Fibroblast of upper back skin (primary cell): ENCODE results near the gene EDNRB.
"Not testable (repeated sequence)": the region's sequence is repeated elsewhere in the genome, so short reads cannot be mapped to it uniquely, and the experiment has no call there.

Experiments used
- DNase-seq: peaks from one replicate; pipeline ENCODE4 v3.0.0-alpha.2; 2013

The EDNRB gene

DNA sequence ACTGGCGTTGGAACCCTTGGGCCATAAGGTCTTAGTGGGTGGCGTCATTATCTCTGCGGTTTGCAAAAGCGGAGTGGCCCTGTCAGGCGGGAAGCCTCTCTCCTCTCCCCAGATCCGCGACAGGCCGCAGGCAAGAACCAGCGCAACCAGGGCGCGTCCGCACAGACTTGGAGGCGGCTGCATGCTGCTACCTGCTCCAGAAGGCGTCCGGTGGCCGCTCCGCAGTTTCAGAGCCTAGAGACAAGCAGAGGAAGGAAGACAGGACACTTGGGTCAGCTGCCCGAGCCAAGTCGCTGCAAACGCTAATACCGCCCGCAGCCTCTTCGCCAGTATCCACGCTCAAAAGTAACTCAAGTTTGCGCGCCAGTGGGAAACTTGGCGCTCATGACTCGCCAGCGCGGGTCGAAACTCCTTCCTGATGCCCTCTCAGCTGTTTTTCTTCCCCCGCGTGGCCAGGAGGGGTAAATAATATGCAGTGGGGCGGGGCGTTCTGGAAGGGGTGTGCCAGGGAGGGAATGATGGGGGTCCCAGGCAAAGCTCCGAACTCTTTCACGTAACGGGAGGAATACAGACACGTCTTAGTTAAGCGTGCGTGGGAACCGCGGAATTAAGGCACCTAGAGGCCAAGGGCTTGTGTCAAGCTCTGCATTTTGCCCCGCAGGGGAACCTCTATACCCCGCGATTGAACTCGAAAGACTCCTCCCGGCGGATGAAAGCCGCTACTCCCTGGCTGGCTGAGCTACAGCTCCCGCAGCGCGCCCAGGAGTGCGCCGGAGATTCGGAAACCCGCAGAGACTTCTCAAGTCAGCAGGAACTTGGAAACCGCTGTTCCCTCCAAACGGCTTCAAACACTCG, at the start of gene EDNRB:
Gene EDNRB (minus strand): TSS at position 441 of the 855 bp plus-strand sequence. CDS start 258 bp downstream, at position 183.
- peak; percentile 14 for DNase-seq

DNA sequence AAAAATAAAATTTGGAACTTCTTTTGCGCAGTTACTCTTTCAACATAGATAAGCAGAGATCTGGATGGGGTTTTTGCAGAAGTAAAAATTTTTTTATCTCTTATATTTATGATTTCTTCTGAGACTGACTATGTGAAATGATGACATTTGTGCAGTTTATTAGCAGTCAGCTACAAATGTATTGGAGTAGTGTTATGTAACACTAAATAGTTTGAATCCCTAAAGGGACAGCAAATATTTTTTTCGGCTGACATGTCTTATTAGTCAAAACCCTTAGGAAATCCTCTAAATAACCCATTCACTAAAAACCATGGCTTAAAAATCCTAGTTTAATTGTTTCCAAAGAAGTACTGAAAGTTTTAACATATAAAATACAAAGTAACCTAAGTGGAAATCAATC, 48.0 kb upstream of the EDNRB start:
- no peak for DNase-seq

DNA sequence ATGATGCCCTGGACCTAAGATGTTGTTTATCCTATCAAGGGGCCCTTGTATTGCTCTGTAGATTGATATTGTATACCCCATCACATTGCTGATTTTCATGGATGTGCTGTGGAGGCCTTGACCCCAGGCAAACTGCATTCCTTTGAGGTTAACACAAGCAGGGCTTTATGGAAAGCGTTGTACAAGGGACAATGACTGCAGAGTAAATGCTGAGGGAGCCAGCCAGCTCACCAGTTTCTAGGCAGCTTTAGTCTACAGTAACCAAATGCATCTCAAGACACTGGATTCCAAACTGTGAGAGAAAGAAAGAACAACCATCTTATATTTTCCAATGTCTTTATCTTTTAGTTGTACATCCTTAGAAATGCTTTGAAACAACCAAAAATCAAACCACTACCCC, 34.1 kb upstream of the EDNRB start:
- DNase-seq = no peak

DNA sequence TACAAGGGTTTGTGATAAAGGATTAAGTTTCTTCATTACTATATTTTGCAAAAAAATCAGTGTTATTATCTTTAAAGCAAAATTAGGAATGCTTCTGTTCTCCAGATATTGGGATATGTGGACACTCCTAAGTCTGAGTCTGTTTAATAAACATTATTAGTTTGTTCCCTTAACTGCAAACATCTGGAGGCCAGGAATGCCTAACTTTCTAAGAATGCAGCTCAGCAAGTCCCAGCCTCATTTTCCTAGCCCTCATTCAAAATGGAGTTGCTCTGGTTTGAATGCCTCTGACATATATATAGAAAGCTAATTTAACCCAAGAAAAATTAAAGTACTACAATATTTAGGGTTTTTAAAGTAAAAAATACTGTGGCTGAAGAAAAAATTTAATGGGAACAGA, 33.6 kb upstream of the EDNRB start:
- no peak for DNase-seq

DNA sequence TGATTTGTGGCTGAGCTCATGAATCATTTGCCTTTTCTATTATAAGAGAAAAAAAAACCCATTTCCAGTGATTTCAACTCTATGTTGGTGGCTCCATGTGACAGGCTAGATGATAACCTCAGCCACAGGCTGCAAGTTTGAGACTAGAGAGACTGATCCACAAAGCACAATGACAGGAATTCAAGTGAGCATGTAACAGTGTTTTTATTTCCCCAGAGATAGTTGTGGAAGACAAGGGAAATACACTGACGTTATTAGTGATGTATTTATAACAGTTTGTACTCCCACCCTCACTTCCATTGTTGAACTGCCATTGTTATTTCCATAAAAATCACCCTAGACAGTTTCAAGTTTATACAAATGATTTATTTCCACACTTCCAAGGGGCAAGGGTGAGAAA, 27.9 kb upstream of the EDNRB start:
- no peak for DNase-seq

DNA sequence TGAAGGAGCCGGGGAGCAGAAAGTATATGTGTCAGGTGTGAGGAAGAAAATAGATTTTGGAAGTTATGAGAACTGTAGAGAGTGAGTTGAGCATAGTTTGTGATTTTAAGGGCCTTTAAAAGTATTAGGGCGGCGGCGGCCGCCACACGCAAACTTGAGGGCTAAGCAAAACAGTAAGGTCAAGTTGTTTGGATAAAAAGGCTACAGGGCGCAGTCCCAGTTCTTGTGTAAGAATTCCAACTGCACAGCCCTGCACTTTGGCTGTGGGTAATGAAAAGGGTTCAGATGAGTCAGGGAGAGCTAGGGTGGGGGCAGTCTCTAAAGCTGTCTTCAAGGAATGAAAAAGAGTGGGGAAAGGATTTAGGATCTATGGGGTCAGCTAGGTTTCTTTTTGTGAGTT, 16.4 kb upstream of the EDNRB start:
- DNase-seq = not testable (repeated sequence)

DNA sequence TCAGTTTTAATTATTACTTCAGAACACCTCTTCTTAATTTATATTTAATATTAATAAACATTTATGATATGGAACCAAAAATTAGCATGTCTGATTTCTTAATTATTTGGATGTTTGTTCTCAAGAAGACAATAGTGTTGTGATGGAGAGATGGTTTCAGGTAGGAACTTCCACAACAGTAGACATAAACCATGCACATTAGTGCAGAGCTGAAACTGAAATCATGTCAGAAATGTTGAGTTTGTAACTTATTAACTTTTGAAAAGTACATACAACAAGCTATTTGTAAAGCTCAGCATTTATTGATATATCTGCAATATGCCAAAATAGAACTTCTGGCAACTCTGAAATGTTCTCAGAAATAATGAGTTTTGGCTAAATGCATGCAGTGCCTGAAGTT, 11.8 kb upstream of the EDNRB start:
- DNase-seq = no peak

DNA sequence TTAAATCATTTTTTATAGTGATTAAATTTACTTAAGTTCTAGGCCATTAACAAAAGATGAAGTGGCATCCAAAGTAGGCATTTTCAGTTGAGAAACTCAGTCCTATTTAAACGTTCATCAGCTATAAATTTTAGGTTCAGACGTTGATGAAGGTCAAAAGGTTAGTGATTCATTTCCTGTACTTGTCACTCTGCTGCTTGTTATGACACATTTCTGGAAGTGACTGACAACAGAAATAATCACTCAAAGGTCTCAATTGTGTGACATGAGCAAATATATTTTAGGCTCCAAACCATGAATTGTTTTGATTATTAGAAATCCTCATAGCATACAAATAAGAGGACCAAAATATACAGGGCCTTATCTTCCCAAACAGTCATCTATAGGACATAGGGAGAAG, 10.3 kb upstream of the EDNRB start:
- no peak for DNase-seq

DNA sequence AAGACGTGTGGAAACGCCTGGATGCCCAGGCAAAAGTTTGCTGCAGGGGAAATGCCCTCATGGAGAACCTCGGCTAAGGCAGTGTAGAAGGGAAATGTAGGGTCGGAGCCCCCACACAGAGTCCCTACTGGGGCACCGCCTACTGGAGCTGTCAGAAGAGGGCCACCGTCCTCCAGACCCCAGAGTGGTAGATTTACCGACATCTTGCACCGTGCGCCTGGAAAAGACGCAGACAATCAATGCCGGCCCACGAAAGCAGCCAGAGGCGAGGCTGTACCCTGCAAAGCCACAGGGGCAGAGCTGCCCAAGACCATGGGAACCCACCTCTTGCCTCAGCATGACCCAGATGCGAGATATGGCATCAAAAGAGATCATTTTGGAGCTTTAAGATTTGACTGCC, 7.0 kb upstream of the EDNRB start:
- no peak for DNase-seq

DNA sequence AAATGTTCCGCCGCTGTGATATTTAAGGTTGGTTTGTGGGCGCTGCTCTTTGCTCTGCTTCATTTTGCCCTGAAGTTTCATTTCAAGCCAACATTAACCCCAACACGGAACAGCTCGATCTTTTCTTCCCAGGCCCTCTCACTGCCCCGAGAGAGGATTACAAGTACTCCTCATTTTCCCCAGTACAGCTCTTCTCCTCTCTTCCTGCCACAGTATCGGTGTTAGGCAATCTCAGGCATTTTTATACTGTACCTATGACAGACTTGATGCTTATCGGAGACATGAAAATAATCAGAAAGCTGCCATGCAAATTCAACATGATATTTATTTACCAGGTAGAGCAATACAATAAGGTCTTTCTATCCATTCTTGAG, 1.3 kb upstream of the EDNRB start:
- DNase-seq = no peak

DNA sequence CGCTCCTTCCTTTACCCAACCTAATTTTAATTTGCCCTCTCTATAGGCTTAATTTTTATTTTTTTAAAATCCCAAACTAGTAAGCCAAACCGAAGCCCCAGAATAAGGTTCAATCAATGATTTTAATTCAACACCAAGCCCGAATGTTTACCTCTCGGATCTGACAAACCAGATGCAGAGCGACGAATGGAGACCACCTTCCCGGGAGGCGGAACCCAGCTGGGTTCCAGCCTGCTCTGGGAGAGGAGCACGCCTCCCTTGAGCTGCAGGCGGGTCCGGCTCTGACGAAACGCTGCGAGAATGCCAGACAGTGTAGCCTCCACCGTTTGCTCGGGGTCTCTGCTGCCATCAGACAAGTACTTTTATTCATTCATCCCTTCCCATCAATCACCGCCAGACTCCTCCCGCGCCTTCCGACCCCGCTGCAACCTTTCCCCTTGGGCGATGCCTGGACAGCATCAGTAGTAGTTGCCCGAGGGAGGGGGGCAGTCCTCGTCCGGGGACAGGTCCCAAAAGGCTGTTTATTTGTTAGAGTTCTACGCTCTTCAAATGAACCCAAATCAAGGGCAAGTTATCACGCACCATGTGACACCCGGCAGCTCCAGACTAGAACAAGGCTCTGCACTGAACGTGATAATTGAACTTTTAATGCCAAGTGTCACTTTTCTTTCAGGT, 752 bp upstream of the EDNRB start:
- DNase-seq = peak; percentile 23

DNA sequence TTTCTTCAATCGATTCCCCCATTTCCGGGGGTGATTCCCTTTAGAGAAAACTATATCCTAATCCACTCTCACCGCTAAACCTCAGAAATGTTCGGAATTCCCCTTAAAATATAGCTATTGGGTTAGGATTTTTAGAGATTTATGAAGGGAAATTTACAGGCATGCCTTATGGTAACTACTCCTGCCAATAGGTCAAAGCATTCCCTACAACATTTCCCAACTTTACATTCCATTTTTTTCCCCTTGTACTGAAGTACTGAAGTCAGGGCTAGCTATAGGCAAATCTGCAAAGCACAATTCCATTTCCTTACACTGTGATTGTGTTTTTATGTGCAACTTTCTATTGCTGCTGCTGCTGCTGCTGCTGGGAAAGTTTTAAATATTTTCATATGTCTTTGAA, 2.1 kb downstream of the EDNRB start:
- peak; percentile 31 for DNase-seq

DNA sequence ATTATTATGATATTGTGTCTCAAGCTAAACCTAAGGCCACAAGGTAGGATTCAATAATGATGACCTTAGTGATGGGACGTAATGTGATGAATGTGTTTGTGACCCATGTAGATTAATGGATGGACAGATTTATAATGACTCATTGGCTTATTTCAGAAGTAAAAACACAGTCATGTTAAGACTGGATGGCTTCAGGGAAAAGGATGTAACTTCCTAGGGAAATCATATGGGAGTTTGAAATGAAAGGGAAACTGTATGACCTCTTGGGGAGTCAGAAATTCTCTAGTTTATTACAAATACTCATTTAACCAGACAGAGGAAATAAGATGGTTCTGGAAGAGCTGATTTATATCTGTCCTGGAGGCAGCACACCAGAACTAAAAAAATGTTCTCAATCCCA, 2.9 kb downstream of the EDNRB start:
- no peak for DNase-seq

DNA sequence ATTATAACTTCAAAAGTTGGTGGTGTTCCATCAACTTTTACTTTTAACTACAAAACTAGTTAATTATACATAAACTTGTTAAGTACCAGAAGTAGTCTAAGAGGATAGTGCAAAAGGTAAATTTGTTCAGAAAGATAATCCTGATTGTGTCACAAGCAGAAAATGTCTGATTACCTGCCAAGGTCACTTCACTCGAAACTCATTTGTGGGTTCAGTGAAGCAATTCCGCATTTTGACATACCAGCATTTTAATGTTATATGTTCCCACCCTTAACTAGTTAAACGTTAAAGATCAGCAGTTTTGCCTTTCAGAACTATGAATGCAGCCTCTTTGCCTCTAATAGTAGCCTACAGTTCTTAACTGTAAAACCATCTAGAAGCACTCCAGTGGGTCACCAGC, 5.6 kb downstream of the EDNRB start:
- no peak for DNase-seq

DNA sequence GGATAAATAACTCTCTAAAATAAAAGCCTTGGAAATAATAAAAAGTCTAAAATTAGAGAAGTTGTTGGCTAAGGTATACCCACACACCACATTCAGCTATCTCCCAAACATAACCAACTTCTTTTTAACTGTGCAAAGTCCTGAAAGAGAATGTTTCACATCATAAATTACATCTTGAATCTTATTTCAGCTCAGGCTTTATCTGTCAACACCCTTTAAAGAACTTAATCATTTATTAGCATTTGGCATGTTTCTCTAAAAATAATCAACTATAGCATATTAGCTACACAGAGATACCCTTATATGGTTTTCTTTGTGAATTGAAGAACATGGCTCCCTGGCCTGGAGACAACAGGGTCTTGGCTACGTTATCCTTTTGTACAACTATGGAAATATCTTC, 6.9 kb downstream of the EDNRB start:
- no peak for DNase-seq

DNA sequence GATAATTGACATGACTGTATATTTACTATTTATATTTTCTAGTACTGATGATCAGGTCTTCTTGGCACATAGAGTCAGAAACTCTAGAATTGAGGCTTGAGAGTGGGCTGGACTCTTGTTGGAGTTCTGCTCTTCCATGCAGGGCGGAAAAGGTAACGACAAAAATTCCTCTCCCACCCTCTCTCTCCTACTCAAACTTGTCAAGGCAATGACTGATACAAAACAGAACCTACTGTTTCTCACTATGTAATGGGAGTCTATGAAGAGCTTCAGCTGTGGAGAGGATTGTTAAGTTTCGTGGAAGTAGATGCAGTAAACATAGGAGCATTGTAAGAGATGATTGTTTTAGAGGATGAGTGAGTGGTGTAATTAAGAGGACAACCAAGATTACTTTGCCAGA, 8.8 kb downstream of the EDNRB start:
- DNase-seq = no peak

DNA sequence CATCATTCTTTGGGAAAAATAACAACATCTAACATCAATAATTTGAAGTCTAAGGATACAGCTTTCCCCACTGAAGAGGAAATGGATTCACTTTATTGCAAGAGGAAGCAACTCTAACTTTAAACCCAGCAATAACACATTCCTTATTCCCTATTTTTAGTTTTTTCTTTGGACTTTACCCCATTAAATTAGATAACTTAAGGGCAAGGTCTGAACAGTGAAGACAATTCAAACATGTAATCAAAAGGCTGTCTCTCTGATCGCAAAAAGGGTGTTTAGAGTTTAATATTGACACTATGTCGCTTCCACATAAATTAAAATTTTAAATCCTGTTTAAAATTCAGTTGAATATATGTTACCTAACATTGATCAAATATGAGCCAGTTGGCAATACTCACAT, 10.1 kb downstream of the EDNRB start:
- no peak for DNase-seq

DNA sequence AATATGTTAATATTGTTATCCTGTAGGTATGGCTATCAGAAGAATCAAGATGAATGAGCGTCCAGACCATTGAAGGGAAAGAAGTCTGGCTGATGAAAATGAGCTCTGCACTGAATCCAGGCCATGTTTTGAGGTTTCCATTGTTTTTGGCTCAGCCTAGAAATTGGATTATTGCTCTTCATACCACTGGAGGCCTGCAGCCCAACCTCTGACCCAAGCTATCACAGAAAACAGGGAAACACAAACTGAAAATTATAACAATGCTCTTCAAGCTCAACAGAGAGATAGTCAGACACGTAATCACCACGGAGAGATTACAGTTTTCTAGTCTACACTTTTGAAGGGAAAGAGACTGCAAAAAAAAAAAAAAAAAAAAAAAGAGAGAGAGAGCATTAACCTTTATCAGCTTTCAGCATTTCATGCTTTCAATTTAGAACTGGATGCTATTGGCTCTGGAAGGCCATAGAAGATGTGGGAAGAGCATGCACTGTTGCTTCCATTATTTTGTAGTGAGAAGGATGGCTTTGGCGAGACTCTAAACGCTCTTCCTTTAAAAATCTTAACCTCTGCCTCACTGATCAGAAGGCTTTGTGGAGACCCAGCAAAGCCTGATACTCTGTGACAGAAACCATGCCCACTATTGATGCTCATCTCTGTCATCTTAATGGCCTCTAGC, 10.8 kb downstream of the EDNRB start:
- DNase-seq = no peak

DNA sequence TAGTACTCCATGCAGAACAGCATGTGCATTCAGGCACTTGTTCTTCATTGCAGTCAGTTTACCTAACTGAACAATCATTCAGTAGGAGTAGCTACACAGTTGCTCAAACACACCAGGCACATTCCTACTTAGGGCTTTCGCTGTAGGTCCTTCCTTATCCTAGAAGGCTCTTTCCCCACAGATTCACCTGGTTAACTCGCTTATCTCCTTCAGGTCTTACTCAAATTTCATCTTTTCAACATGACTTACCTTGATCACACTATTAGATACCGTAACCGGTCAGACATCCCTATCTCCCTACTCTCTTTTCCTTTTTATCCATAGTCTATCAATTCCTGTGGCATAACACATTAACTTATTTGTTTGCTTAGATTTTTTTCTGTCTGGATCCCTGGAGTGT, 14.6 kb downstream of the EDNRB start:
- DNase-seq = no peak

DNA sequence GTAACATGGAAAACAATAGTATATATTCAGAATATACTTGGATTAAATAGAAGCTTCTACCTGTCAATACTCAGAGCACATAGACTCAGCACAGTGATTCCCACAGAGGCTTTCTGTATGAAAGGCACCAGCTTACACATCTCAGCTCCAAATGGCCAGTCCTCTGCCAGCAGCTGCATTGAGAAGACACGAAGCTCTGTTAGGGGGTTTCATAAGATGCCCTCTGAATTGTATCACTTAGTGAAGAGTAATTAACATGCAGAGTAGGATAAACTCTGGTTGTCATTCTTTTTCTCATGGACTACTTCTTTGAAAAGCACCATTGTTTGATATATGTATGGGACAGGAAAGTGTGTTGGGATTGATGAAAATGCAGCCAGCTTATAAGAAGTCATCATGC, 15.2 kb downstream of the EDNRB start:
- no peak for DNase-seq

DNA sequence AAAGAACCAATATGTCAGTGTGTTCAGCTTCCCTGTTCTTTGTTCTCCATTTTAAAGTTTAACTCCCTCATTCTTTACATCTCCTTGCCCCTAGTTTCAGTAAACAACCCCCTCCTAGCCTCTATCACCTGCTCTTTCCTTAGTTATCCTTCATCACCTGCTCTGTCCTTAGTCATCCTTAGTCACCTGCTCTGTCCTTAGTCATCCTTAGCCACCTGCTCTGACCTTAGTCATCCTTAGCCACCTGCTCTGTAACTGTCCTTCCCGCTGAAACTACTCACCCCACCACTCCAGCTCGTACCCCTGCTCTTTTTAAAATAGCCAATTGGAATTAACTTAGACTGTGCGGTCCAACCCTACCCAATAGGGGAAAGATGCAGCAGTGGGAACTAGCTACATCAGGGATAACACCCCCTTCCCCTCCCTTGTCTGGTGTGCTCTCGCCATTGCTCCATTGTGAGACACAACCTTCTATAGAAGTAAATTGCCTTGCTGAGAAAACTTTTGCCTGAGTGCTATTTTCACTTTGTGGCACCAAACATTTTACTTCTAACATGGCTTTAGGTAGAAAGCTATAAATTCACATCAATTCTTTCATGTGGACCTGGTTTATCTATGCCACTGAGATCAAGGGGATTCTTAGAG, 16.2 kb downstream of the EDNRB start:
- no peak for DNase-seq

DNA sequence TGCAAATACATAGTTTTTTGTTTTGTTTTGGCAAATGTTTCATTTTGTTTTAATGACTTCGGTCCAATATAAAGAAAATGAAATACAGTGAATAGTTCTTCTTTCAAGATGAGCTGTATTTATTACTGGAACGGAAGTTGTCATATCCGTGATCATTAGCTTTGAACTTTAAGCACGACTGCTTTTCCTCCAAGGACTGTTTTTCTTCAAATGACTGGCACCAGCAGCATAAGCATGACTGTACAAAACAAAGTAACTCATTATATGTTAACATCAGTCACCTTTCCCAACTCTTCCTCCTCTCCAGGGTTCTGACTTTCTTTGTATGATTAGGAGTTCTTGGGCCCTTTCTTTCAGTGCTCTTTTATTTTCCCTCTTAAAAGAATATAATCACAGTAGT, 20.5 kb downstream of the EDNRB start:
- no peak for DNase-seq

DNA sequence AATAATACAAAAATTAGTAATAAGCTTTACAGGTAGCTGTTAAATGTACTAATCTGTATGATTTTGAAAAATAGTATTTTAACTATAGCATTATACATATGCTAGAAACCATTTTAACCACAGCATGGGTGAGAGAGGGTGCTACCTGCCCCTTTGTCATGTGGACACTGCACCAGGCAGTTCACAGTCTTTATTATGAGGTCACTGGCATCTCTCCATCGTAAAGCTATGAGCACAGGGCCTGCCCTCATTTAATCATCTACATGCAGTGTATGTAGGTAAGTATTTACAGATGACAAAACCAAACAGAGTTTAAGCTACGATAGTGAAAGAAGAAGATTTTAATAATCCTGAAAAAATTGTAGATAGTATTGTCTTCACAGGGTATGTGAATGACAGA, 21.7 kb downstream of the EDNRB start:
- no peak for DNase-seq

DNA sequence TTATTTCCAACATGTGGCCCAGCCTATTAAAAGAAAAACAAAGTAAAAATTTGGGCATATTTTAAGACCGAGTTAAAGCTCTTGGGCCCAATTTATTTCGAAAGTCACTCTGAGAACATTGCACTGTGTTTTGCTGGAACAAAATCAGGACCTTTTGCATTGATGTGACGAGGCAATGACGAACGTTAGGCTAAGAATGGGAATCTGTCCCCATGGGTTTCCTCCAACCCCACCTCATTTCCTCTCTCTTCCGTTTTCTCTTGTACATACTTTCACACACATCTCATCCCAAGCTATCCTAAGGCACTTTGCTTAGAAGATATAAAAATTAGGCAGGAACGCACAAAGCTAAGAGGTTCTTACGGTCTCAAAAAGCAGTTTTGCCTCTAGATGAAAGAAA, 22.1 kb downstream of the EDNRB start:
- peak; percentile 46 for DNase-seq
